GM23338 (cell line): ENCODE data around the gene PLEKHA8. TPM values are rescaled to one million over a fixed set of nuclear protein-coding genes. Genes with fewer than 3 reads are reported as not detected.

Source experiments
- ATAC-seq: fragments of 200-7000 bp; cut with Tn5 transposase; 3 replicates; pipeline ENCODE4 v1.9.1; 2020
- DNase-seq: peaks from one replicate; pipeline ENCODE4 v3.0.0-alpha.2; 2015; ENCODE audit warnings: low spot score
- H2AFZ ChIP-seq: fragments of 200-600 bp; sonication (generic); 2 replicates; pipeline ENCODE4 v1.8.0; 2016; ENCODE audit warnings: antibody characterized with exemption, mild to moderate bottlenecking, moderate library complexity
- H3F3A ChIP-seq: fragments of 200-600 bp; sonication (generic); replicated peaks from 2 replicates; pipeline ENCODE4 v1.8.0; 2017; ENCODE audit warnings: antibody characterized with exemption, mixed run types, low read depth
- H3K27ac ChIP-seq: fragments of 200-600 bp; sonication (generic); 2 replicates; pipeline ENCODE4 v1.6.1; 2016; ENCODE audit warnings: low read depth
- H3K27me3 ChIP-seq: fragments of 200-600 bp; sonication (generic); 2 replicates; pipeline ENCODE4 v1.8.0; 2016; ENCODE audit warnings: mild to moderate bottlenecking, mixed run types, moderate library complexity; ENCODE audit not compliant: insufficient read depth
- H3K36me3 ChIP-seq: fragments of 200-600 bp; sonication (generic); 2 replicates; pipeline ENCODE4 v1.8.0; 2016; ENCODE audit warnings: mild to moderate bottlenecking; ENCODE audit not compliant: insufficient read depth
- H3K4me1 ChIP-seq: fragments of 200-600 bp; sonication (generic); 2 replicates; pipeline ENCODE4 v1.8.0; 2016; ENCODE audit warnings: mild to moderate bottlenecking, moderate library complexity; ENCODE audit not compliant: insufficient read depth
- H3K4me2 ChIP-seq: fragments of 200-600 bp; sonication (generic); 2 replicates; pipeline ENCODE4 v1.7.1; 2017; ENCODE audit warnings: mixed run types
- H3K4me3 ChIP-seq: fragments of 200-600 bp; sonication (generic); 2 replicates; pipeline ENCODE4 v1.6.1; 2016; ENCODE audit warnings: mixed run types
- H3K79me2 ChIP-seq: fragments of 200-600 bp; sonication (generic); replicated peaks from 2 replicates; pipeline ENCODE4 v1.8.0; 2017; ENCODE audit warnings: mild to moderate bottlenecking; ENCODE audit not compliant: insufficient read depth
- H3K9me2 ChIP-seq: fragments of 200-600 bp; sonication (generic); 2 replicates; pipeline ENCODE4 v1.8.0; 2017; ENCODE audit not compliant: insufficient read depth
- H4K20me1 ChIP-seq: fragments of 200-600 bp; sonication (generic); replicated peaks from 2 replicates; pipeline ENCODE4 v1.8.0; 2017; ENCODE audit warnings: mild to moderate bottlenecking; ENCODE audit not compliant: insufficient read depth
- H3K27ac Mint-ChIP-seq: 2 replicates; pipeline ENCODE4 v1.8.0; 2020; ENCODE audit warnings: inconsistent platforms, mild to moderate bottlenecking, moderate library complexity, mixed read lengths
- H3K27me3 Mint-ChIP-seq: 3 replicates; pipeline ENCODE4 v1.8.0; 2022; ENCODE audit warnings: low read depth, mild to moderate bottlenecking, moderate library complexity, mixed read lengths, inconsistent platforms; ENCODE audit not compliant: insufficient read depth, poor library complexity
- H3K36me3 Mint-ChIP-seq: 3 replicates; pipeline ENCODE4 v1.8.0; 2021; ENCODE audit warnings: low read depth, mild to moderate bottlenecking, inconsistent platforms, moderate library complexity, mixed read lengths
- H3K4me1 Mint-ChIP-seq: 3 replicates; pipeline ENCODE4 v1.8.0; 2020; ENCODE audit warnings: mild to moderate bottlenecking, inconsistent platforms, mixed read lengths
- H3K4me3 Mint-ChIP-seq: 3 replicates; pipeline ENCODE4 v1.8.0; 2021; ENCODE audit warnings: moderate library complexity, mild to moderate bottlenecking, inconsistent platforms, mixed read lengths
- H3K9me3 Mint-ChIP-seq: 3 replicates; pipeline ENCODE4 v1.8.0; 2020; ENCODE audit warnings: moderate library complexity, mild to moderate bottlenecking, inconsistent platforms, mixed read lengths
- CREB1 ChIP-seq: fragments of 250-450 bp; sonication (Bioruptor Pico); IDR thresholded peaks from 2 replicates; pipeline ENCODE4 v1.5.0; 2020; ENCODE audit warnings: low read depth, mild to moderate bottlenecking, moderate library complexity
- CTCF ChIP-seq, 2 experiments: fragments of 200-600 bp in 1 of 2; sonication (generic) in 1 of 2; conservative IDR thresholded peaks; 2 replicates each; pipeline versions ENCODE4 v1.5.1 to v1.6.1; 2016 to 2017; ENCODE audit warnings: antibody characterized with exemption in 2 of 2, low read depth in 2 of 2, mild to moderate bottlenecking in 2 of 2, moderate library complexity in 1 of 2
- EZH2 ChIP-seq: fragments of 200-600 bp; sonication (generic); IDR thresholded peaks from one replicate; pipeline ENCODE4 v1.8.0; 2017; ENCODE audit warnings: antibody characterized with exemption, mild to moderate bottlenecking, low read depth; ENCODE audit not compliant: unreplicated experiment
- EZH2phosphoT487 ChIP-seq: fragments of 200-600 bp; sonication (generic); IDR thresholded peaks from one replicate; pipeline ENCODE4 v1.8.1; 2018; ENCODE audit warnings: antibody characterized with exemption; ENCODE audit not compliant: unreplicated experiment
- JUNB ChIP-seq: IDR thresholded peaks from one replicate; pipeline ENCODE4 v1.6.1; 2016; ENCODE audit warnings: antibody characterized with exemption; ENCODE audit not compliant: unreplicated experiment
- NANOG ChIP-seq: IDR thresholded peaks from 2 replicates; pipeline ENCODE4 v1.6.1; 2016; ENCODE audit warnings: antibody characterized with exemption, borderline replicate concordance
- POLR2AphosphoS5 ChIP-seq: IDR thresholded peaks from 2 replicates; pipeline ENCODE4 v1.6.1; 2016; ENCODE audit warnings: antibody characterized with exemption, low read depth
- REST ChIP-seq: IDR thresholded peaks from one replicate; pipeline ENCODE4 v1.6.1; 2018; ENCODE audit warnings: antibody characterized with exemption; ENCODE audit not compliant: unreplicated experiment
- STAT1 ChIP-seq: IDR thresholded peaks from one replicate; pipeline ENCODE4 v1.6.1; 2016; ENCODE audit warnings: antibody characterized with exemption; ENCODE audit not compliant: unreplicated experiment
- ZNF114 ChIP-seq: fragments of 250-450 bp; sonication (Bioruptor Pico); IDR thresholded peaks from 2 replicates; pipeline ENCODE4 v1.5.0; 2020; ENCODE audit warnings: mild to moderate bottlenecking, moderate library complexity
- ZNF331 ChIP-seq: fragments of 250-450 bp; sonication (Bioruptor Pico); IDR thresholded peaks from 2 replicates; pipeline ENCODE4 v1.5.0; 2020; ENCODE audit warnings: low read depth, mild to moderate bottlenecking, moderate library complexity
- polyA plus RNA-seq: library from polyadenylated mRNA; unstranded; fragments of >200 nt; fragmentation: Nextera tagmentation; extraction: Ambion mirVana; gene quantifications from 2 replicates; pipeline ENCODE4 v1.2.1, GENCODE V29; 2016
- total RNA-seq: library from RNA; depleted of rRNA; stranded (reverse); fragments of >200 nt; shearing (Covaris generic); gene quantifications from 2 replicates; pipeline ENCODE4 v1.2.3, GENCODE V29; 2014
- TF ChIP-seq, protein P1 (sequence below): IDR thresholded peaks from 2 replicates; pipeline ENCODE4 v1.6.1; 2016; ENCODE audit warnings: antibody characterized with exemption

PLEKHA8 gene
- total and polyA plus RNA-seq, 2 experiments from 2014 or later: 11.6 to 44.9 TPM

DNA sequence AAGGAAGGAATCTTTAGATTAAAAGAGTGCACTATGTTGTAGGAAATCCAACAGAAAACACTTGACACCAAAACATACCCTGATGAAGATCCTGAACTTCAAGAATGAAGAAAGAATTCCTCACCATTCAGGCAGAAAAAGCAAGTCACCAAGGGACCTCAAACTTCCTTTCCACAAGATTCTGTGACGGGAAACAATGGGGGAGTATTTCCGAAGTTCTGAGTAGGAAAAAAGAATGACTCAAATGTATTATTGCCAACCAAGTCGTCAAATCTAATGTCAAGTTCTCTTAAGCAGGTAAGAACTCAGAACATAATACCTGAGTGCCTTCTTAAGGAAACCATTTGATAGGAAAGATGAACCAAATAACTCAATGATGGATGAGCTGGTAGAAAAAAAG lies 61.9 kb downstream of the PLEKHA8 start:
- no peaks in the 10 kb centered on the region for H3K9me2 ChIP-seq
- peaks cover 12% of the 10 kb centered on the region for H3K36me3 Mint-ChIP-seq
- no peaks in the 10 kb centered on the region for H3K79me2 ChIP-seq
- no peak overlapping the region for H3K27ac Mint-ChIP-seq
- H3K4me1 Mint-ChIP-seq: peaks cover 11% of the 10 kb centered on the region; the same call in 2 of the 3 replicates
- no peak overlapping the region for H3K27ac ChIP-seq
- DNase-seq (no peak), ATAC-seq (no peak)
- H3K4me3 ChIP-seq: no peak overlapping the region
- no peaks in the 10 kb centered on the region for H3K27me3 Mint-ChIP-seq
- peaks cover 2% of the 10 kb centered on the region; the same call in 1 of the 3 replicates for H3K9me3 Mint-ChIP-seq
- no peaks in the 10 kb centered on the region for H3K4me1 ChIP-seq
- no peaks in the 10 kb centered on the region for H3F3A ChIP-seq
- peaks cover 7% of the 10 kb centered on the region for H4K20me1 ChIP-seq
- no peak overlapping the region for H3K4me2 ChIP-seq
- H2AFZ ChIP-seq: no peak overlapping the region
- H3K36me3 ChIP-seq: no peaks in the 10 kb centered on the region
- TF ChIP-seq ZNF331 (CRISPR knock-in tag): no peak
- no peak for TF ChIP-seq POLR2AphosphoS5
- no peak for TF ChIP-seq CTCF (conservative IDR thresholded peaks at IDR 0.05; ENCODE audit: low read depth in 2 of 2)
- no peak for TF ChIP-seq ZNF114 (CRISPR knock-in tag)
- TF ChIP-seq EZH2phosphoT487: no peak
- no peak for TF ChIP-seq NANOG
- TF ChIP-seq JUNB: no peak
- no peaks in the 10 kb centered on the region for H3K27me3 ChIP-seq
- no peak overlapping the region for H3K4me3 Mint-ChIP-seq

DNA sequence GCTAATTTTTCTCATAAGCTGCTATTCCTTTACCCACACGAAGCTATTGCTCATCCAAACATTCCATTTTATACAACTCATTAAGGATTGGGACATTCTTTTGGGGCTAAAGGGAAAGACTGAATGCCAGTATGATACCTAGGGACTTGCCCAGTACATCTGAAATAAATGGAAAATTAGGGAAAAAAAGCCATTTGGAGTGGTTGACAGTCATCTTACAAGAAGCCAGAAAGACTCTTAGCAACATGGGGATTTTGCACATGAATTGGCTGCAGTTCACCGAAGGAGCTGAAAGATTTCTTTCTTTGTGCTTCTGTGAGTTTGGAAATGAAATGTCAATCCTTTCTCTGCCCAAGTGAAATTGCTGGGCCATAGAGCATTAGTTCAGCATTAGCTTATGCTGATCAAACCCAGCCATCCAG lies 63.3 kb downstream of the PLEKHA8 start:
- ATAC-seq: no peak
- Histone ChIP-seq H3K4me1 (no peaks in the 10 kb centered on the region), H3K27ac (no peak overlapping the region), H3K4me3 (no peak overlapping the region), H3K79me2 (no peaks in the 10 kb centered on the region), H3K9me2 (no peaks in the 10 kb centered on the region), H3F3A (no peaks in the 10 kb centered on the region), H3K27me3 (no peaks in the 10 kb centered on the region), H4K20me1 (peaks cover 7% of the 10 kb centered on the region; the same call in 1 of the 2 replicates), H3K4me2 (0 out of 2 replicates have a peak overlapping the region, but pooled peaks have one; percentile 11), H3K36me3 (no peaks in the 10 kb centered on the region), H2AFZ (no peak overlapping the region)
- Mint-ChIP-seq H3K4me3 (no peak overlapping the region), H3K4me1 (peaks cover 11% of the 10 kb centered on the region; the same call in 2 of the 3 replicates), H3K27ac (no peak overlapping the region), H3K36me3 (peaks cover 23% of the 10 kb centered on the region), H3K9me3 (peaks cover 15% of the 10 kb centered on the region; the same call in 2 of the 3 replicates), H3K27me3 (no peaks in the 10 kb centered on the region)
- TF ChIP-seq EZH2 (no peak), ZNF114 (CRISPR knock-in tag) (no peak), CREB1 (no peak), NANOG (no peak), REST (no peak), EZH2phosphoT487 (no peak), ZNF331 (CRISPR knock-in tag) (no peak), JUNB (no peak), STAT1 (no peak), POLR2AphosphoS5 (no peak)
- TF ChIP-seq, protein P1, sequence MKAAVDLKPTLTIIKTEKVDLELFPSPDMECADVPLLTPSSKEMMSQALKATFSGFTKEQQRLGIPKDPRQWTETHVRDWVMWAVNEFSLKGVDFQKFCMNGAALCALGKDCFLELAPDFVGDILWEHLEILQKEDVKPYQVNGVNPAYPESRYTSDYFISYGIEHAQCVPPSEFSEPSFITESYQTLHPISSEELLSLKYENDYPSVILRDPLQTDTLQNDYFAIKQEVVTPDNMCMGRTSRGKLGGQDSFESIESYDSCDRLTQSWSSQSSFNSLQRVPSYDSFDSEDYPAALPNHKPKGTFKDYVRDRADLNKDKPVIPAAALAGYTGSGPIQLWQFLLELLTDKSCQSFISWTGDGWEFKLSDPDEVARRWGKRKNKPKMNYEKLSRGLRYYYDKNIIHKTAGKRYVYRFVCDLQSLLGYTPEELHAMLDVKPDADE: no peak
- no peak for DNase-seq
